Esophagus mucosa (tissue), 1 donor: ENCODE results near the gene NTM. TPM values are rescaled to one million over a fixed set of nuclear protein-coding genes. Genes with fewer than 3 reads are reported as not detected.
"Not testable (repeated sequence)": the region's sequence is repeated elsewhere in the genome, so short reads cannot be mapped to it uniquely, and the experiment has no call there.

Experiments
- ATAC-seq: fragments of 200-7000 bp; cut with Tn5 transposase; one replicate; pipeline ENCODE4 v1.9.1; 2020
- total RNA-seq: library from RNA; stranded (reverse); gene quantifications from one replicate; pipeline ENCODE4 v1.2.4, GENCODE V29; 2023
- donor health status: DM: yes; HTN: yes; CAD: no.

Gene NTM
- total RNA-seq, 1 donor from 2014 or later: 0.92 TPM

GRCh38 chr11:131671320-131671719, 300.9 kb downstream of the NTM start:
- no peak for ATAC-seq

DNA sequence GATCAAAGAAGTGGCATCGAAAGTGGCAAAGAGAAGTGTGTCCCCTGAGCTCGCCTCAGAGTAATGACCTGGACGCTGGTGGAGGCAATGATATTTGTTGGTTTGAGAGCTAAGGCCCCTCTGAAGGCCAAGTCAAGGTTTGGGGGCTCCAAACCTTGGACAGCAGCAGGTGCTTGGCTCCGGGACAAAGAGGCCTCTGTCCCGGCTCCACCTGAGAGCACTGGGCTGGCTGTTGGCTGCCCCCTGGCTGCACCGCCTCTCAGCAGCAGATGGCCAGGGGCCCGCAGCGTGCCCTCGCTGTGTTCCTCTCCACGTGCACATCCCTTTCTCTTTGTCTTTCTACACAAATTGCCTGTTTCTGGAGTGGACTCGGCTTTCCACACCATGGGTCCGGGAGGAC, 301.3 kb downstream of the NTM start:
- ATAC-seq: no peak

DNA sequence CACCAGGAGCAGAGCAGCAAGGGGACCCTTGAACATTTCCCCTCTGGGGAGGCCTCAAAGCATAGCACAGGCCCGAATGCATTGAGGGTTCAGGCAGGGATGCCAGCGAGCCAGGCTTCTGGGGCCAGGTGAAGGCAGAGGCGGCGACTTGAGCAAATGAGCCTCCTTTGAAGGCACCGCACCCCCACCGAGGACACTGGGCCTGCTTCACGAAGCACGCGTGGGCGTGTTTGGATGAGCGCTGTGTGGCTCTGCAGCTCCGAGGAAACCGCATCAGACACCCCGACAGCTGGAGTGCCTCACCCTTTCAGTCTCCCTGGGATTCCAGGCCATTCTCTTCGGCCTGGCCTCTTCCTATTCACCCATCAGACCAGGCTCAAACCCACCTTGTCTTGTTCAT, 301.8 kb downstream of the NTM start:
- no peak for ATAC-seq

- ATAC-seq: peak; percentile 95
Measured at GRCh38 chr11:131674051-131674755, 303.8 kb downstream of the NTM start.

- ATAC-seq: no peak
Measured at GRCh38 chr11:131675121-131675888, 304.9 kb downstream of the NTM start.

DNA sequence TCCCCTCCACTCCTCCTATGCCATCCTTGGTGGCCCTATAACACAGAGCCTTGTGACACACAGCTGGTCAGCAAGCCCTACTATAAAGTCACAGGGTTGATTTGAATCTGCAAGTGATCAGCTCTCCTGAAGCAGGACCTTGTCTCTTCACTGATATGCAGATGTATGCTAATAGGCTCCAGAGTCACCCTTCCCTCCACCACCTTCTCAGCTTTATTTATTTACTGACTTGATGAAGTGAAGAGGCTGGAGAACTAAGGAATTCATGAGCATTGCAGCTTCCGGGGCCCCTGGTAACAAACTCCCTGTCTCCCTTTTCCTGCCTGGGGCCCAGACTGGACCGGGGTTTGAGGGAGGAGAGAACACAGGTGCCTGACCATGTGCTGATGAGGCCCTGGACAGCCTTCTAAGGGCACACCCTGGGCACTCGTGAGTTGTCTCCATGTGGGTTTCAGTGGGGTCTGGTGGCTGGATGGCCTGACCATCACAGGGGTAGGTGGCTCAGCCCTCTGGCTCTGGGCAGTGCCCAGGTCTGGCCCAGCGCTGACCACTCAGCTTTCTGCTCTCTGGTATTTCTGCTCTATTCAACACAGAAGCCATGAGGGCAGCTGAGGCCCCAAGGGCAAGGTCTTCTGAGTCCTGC, 307.5 kb downstream of the NTM start:
- ATAC-seq: no peak

DNA sequence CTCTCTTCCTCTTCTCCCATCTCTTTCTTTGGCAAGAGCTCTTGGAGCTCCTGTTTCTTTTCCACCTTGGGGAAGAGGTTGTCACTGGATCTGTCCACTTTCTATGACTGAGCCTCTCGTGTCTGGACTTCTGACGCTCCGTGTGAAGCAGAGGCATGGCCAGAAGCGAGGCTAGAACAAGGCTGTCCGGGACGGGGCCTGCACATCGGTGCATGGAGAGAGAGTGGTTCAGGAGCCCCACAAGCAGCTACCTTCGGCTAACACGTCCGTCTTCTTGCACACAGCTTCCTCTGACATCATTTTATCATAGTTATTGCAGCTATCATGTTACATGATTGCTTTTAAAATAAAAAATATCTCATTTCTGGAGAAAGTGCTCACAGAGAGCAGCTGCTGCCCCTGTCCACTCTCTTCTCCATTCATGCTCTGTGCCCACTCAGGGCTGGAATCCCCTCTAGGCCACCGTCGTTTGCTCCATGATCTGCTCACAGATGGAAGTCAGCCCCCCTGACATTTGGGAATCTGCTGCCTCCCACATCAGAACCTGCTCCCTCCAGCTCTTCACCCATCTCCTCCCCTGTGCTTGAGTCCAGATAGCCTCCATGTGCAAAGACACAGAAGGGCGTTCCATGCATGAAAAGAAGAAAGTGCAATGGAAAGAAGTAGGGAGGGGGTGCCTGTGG, 308.4 kb downstream of the NTM start:
- no peak for ATAC-seq

DNA sequence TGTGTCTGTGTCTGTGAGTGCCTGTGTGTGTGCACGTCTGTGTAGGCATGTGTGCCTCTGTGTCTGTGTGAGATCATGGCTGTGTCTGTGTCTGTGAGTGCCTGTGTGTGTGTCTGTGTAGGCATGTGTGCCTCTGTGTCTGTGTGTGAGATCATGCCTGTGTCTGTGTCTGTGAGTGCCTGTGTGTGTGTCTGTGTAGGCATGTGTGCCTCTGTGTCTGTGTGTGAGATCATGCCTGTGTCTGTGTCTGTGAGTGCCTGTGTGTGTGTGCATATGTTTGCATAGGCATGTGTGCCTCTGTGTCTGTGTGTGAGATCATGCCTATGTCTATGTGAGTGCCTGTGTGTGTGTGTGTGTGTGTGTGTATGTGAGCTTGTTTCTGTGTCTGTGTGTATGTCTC, 310.0 kb downstream of the NTM start:
- ATAC-seq: not testable (repeated sequence)

DNA sequence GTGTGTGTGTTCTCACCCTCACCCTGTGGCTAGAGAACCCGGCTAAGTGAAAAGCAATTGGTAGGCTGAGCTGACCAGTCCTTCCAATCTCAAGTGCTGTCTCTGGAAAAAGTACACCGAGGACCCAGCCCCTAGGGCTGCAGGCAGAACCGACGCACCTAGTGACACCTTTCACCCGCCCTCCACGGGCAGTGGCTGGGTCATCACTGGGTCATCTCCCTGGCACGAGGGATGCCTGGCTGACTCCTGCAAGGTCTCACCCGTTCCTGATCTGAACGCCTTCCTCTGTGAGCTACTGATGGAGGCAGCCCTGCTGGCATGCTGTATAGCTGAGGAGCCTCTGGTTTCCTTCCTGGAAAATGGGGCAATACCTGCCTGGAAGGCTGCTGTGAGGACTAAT, 311.5 kb downstream of the NTM start:
- no peak for ATAC-seq

- no peak for ATAC-seq
Measured at GRCh38 chr11:131682373-131683015, 312.1 kb downstream of the NTM start.

GRCh38 chr11:131683131-131683530, 312.7 kb downstream of the NTM start:
- ATAC-seq: no peak

DNA sequence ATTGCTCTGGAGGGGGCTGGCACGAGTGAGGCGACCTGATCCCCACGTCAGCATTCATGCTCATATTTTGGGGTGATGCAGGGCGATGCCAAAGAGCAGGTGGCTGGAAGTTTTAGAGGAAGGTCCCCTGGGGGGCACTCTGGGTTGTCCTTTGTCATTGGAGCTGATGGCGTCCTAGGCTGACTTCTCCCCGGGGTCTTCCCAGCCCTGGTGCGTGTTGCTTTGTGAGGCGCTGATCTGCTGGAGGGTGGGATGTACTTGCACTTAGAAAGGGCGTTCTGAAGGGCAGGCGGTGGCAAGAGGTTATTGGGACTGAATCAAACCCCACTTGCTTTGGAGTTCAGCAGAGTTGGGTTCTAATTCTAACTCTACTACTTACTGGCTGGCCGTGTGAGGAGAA, 313.3 kb downstream of the NTM start:
- no peak for ATAC-seq

- ATAC-seq: no peak
Measured at GRCh38 chr11:131684111-131685060, 314.0 kb downstream of the NTM start.

DNA sequence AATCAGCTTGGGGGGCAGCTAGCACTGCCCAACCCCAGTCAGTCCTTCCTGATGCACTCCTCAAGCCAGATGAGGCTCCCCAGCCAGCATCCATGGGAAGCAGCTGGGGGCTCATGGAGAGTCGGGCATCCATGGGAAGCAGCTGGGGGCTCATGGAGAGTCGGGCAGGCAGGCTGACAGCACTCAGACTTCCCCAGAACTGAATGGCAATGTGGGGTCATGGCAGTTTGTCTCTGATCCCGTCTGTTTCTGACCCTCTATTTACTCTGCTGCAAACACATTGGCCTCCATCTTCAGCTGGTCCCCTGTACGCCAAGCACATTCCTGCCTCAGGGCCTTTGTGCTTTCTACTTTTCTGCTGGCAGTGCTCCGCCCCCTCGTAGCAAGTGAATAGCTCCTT, 314.8 kb downstream of the NTM start:
- no peak for ATAC-seq

GRCh38 chr11:131685906-131686305, 315.5 kb downstream of the NTM start:
- ATAC-seq: no peak

DNA sequence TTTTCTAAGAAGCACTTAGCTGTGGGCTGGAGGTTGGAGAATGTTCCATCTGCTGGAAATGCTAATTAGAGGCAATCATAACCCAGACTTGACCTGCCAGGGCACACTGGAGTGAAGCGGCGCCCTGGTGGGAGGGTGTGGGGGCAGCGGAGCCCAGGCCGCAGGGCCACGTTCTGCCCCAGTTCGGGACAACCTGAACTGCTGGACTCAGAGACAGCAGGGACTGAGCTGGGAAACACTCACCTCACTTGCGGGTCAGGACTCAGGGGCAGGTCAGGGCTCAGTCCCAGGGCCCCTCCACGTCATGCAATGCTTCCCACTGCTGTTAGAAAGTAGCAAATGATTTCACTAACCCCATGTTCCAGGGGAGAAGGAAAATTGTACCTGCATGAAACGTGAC, 316.4 kb downstream of the NTM start:
- no peak for ATAC-seq

DNA sequence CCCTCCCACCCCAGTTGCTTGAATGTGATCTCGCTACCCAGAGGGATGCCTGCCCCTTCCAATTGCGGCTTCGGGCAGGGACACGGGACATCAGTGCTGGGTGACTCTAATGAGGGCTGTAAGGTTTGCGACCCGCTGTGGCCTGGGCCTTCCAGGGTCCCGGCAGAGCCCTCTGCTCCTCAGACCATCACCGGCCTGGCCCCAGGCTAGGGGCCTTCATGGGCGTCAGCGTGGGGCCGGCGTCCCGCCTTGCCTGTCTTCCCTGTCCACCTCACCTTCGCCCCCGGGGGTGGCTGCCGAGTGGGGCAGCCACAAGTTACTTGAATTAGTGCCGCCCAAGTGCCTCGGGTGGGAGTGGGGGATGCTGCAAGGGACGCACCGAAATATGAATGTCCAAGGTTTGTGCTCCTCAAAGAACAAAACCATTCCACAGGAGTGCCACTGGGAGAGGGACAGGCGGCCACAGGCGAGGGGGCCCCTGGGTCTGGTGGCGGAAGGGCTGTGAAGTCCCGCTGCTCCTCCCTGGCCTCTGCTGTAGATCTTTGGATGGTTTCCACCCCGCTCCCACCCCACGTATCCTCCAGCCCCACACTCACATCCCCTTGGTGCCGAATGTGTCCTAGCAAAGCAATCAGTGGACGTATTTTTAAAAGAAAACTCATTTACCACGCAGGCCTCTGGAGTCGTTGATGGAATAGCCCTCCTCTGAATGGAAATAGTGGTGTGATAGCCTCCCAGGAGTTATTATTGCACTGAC, 317.1 kb downstream of the NTM start:
- ATAC-seq: no peak

- no peak for ATAC-seq
Measured at GRCh38 chr11:131688048-131688693, 317.8 kb downstream of the NTM start.

DNA sequence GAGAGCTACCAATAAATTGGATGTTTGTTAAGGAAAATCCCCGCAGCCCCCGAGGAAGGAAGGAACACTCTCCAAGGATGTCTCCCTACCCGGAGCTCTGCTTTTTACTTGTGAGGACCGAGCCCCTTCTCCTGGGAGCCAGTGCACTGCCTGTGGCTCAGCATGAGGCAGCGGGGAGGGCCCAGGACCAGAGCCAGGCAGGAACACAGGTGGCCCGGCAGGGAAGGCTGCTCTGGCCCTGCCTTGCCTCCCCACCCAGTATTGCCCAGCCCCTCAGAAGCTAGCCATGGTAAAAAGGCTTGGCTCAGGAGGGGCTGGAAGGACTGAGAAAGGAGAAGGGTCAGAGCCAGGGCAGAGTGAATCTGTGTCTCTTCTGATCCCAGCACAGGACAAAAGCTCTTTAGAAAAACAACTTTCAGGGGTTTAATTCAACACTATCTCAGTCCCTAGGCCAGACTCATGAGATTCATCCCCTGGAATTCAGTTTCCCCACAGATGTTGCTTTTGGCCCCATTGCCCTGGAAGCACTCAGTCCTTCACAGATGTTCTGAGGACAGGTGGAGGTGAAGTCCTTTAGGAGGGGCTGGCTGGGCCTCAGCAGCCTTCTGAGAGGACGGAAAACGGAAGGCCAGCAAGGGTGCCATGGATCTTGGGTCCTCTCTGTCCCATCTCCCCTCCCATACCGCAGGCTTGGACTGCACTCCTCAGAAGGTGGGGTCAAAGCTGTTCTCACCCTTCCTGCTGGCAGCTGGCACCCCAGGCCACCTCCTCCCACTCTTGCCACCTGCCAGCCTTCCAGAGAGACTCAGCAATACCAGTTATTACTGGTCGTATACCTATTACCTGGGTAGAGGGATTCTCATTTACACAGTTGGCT, 318.9 kb downstream of the NTM start:
- ATAC-seq: no peak
